ENCODE data around the gene GRIK4.
"Not testable (repeated sequence)": the region's sequence is repeated elsewhere in the genome, so short reads cannot be mapped to it uniquely, and the experiment has no call there.

Gene GRIK4

DNA sequence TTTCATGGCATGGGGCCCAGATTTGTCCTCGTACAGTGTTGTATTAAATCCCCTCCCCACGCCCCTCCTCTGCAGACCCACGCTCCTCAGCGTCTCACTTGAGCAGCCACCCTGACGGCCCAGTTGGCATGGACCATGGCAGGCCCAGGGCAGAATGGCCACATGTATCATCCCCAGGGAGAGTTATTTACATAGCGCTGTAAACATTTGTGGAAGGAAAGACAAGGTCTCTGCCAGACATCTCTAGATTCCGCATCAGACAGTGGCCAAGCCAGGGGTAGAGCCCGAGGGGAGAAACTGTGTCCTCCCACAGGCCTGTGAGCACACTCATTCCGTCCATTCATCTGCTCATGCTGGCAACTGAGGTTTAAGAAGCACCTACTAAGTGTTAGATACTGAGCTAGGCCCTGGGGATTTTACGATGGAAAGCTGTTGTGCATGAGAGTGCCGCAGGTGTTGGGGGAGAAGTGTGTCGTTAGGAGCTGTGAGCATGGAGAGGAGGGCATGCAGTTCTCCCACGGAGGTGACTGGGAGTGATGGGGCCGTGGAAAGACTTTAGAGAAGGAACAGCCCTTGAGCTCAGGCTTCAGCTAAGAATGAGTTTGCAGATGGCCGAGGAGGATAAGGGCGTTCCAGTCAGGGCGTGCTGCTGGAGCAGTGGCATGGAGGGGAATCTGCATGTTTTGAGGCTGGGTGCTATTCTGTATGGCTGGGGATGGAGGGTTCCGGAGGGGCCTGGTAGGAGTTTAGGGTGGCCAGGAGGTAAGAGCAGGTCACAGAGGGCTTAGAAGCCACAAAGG is 94.9 kb downstream of the GRIK4 start:
- DNase-seq (ENCODE audit: insufficient read length) (no peak), FAIRE-seq (no peak)
- TF ChIP-seq TAF1 (IDR thresholded peaks at IDR 0.05; ENCODE audit: borderline replicate concordance, low read depth, low read length): no peak
- no peak for TF ChIP-seq POLR2AphosphoS5 (IDR thresholded peaks at IDR 0.05; ENCODE audit: low read depth, low read length)
- TF ChIP-seq POLR2A (IDR thresholded peaks at IDR 0.05; ENCODE audit: low read depth, low read length): no peak

GRCh38 chr11:120608061-120608460 is 96.5 kb downstream of the GRIK4 start:
- TF ChIP-seq POLR2AphosphoS5 (IDR thresholded peaks at IDR 0.05; ENCODE audit: low read depth, low read length): no peak
- no peak for TF ChIP-seq TAF1 (IDR thresholded peaks at IDR 0.05; ENCODE audit: borderline replicate concordance, low read depth, low read length)
- DNase-seq (ENCODE audit: insufficient read length) (no peak), FAIRE-seq (no peak)

DNA sequence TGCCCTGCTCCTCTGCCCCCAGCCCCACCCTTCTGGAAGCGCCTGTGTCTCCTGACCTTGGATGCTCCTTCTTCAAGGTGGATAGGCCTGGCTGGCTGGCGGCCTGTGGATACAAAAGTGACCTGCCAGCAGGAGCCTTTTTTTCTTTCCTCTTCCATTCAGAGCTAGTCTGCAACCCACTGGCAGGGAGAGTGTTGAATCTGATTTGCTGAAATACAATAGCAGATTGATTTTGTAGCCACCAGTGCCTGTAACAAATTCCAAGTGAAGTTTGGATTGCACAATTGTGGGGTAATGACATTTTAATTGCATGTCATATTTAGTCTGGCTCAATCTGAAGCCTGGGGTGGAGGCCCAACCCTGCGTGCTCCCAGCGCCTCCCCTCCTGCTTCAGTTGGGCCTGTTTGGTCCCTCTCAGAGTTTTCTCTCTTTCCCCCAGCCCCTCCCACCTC is 97.2 kb downstream of the GRIK4 start:
- no peak for TF ChIP-seq POLR2A (IDR thresholded peaks at IDR 0.05; ENCODE audit: low read depth, low read length)
- TF ChIP-seq POLR2AphosphoS5 (IDR thresholded peaks at IDR 0.05; ENCODE audit: low read depth, low read length): no peak
- TF ChIP-seq TAF1 (IDR thresholded peaks at IDR 0.05; ENCODE audit: borderline replicate concordance, low read depth, low read length): no peak
- DNase-seq (ENCODE audit: insufficient read length): no peak
- FAIRE-seq: no peak

- no peak for TF ChIP-seq POLR2AphosphoS5 (IDR thresholded peaks at IDR 0.05; ENCODE audit: low read depth, low read length)
- TF ChIP-seq POLR2A (IDR thresholded peaks at IDR 0.05; ENCODE audit: low read depth, low read length): no peak
- FAIRE-seq: no peak
- DNase-seq (ENCODE audit: insufficient read length): no peak
These were observed 98.6 kb downstream of the GRIK4 start for GRCh38 chr11:120610111-120610510.

DNA sequence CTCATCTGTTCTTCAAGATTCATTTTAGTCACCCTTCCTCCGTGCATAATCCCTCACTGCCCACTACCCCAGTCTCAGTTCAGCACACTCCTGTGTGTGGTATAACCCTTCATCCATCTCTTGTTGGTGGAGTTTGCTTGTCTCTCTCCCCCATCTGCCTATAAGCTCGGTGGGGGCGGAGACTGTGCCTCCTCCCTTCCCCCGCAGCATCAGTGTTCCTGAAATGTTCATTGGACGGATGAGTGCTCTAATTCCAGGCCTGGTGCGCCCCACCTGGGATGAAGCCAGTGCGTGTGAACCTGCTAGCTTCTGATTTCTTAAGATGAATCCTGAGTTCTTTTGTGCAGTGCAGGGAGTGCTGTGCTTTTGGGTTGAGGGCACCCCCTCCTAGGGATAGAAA is 100.0 kb downstream of the GRIK4 start:
- FAIRE-seq (no peak), DNase-seq (ENCODE audit: insufficient read length) (no peak)
- TF ChIP-seq TAF1 (IDR thresholded peaks at IDR 0.05; ENCODE audit: borderline replicate concordance, low read depth, low read length) (no peak), POLR2AphosphoS5 (IDR thresholded peaks at IDR 0.05; ENCODE audit: low read depth, low read length) (no peak), POLR2A (IDR thresholded peaks at IDR 0.05; ENCODE audit: low read depth, low read length) (no peak)

GRCh38 chr11:120612513-120613263 is 101.1 kb downstream of the GRIK4 start:
- DNase-seq (ENCODE audit: insufficient read length) (peak; percentile 57), FAIRE-seq (no peak)

GRCh38 chr11:120613264-120614226 is 102.0 kb downstream of the GRIK4 start:
- DNase-seq (ENCODE audit: insufficient read length) (peak; percentile 59), FAIRE-seq (peak; percentile 99)
- TF ChIP-seq POLR2AphosphoS5 (IDR thresholded peaks at IDR 0.05; ENCODE audit: low read depth, low read length) (no peak), POLR2A (IDR thresholded peaks at IDR 0.05; ENCODE audit: low read depth, low read length) (peak; percentile 24), TAF1 (IDR thresholded peaks at IDR 0.05; ENCODE audit: borderline replicate concordance, low read depth, low read length) (no peak)

More at GRCh38 chr11:120612513-120613263, 101.1 kb downstream of the GRIK4 start:
- TF ChIP-seq TAF1 (IDR thresholded peaks at IDR 0.05; ENCODE audit: borderline replicate concordance, low read depth, low read length) (no peak), POLR2AphosphoS5 (IDR thresholded peaks at IDR 0.05; ENCODE audit: low read depth, low read length) (peak; percentile 62), POLR2A (IDR thresholded peaks at IDR 0.05; ENCODE audit: low read depth, low read length) (peak; percentile 48)

GRCh38 chr11:120615391-120615790 is 103.8 kb downstream of the GRIK4 start:
- no peak for TF ChIP-seq POLR2AphosphoS5 (IDR thresholded peaks at IDR 0.05; ENCODE audit: low read depth, low read length)
- no peak for TF ChIP-seq TAF1 (IDR thresholded peaks at IDR 0.05; ENCODE audit: borderline replicate concordance, low read depth, low read length)
- TF ChIP-seq POLR2A (IDR thresholded peaks at IDR 0.05; ENCODE audit: low read depth, low read length): no peak
- FAIRE-seq: no peak

GRCh38 chr11:120618399-120618798 is 106.9 kb downstream of the GRIK4 start:
- TF ChIP-seq TAF1 (IDR thresholded peaks at IDR 0.05; ENCODE audit: borderline replicate concordance, low read depth, low read length) (no peak), POLR2A (IDR thresholded peaks at IDR 0.05; ENCODE audit: low read depth, low read length) (no peak), POLR2AphosphoS5 (IDR thresholded peaks at IDR 0.05; ENCODE audit: low read depth, low read length) (no peak)
- FAIRE-seq: peak; percentile 27
- DNase-seq (ENCODE audit: insufficient read length): no peak

More at GRCh38 chr11:120615391-120615790, 103.8 kb downstream of the GRIK4 start:
- no peak for DNase-seq (ENCODE audit: insufficient read length)

DNA sequence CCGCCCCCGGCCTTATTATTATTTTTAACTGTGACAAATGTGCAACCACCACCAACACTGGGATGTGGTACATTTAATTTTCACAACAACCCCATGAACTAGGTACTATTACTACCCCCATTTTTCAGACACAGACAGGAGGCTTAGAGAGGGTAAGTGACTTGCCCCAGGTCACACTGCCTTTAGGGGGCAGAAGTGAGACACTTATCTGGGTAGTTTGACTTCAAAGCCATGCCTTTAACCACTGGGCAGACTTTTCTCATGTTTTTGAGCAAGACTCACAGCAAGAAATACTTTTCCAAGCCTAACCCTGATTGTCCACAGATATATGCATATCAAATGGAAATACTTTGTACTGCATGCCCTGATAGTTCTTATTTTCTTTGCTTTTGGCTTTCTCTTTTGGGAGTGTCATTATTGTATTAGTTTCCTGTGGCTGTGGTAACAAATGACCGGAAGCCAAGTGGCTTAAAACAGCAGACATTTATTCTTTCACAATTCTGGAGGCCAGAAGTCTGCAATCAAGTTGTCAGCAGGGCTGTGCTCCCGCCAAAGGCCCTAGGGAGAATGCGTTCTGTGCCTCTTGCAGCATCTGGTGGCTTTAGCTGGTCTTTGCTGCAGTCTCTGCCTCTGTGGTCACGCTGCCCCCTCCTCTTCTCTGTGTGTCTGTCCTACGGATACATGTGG is 110.8 kb downstream of the GRIK4 start:
- FAIRE-seq: peak; percentile 53
- no peak for DNase-seq (ENCODE audit: insufficient read length)
- no peak for TF ChIP-seq POLR2A (IDR thresholded peaks at IDR 0.05; ENCODE audit: low read depth, low read length)
- no peak for TF ChIP-seq TAF1 (IDR thresholded peaks at IDR 0.05; ENCODE audit: borderline replicate concordance, low read depth, low read length)
- TF ChIP-seq POLR2AphosphoS5 (IDR thresholded peaks at IDR 0.05; ENCODE audit: low read depth, low read length): no peak

DNA sequence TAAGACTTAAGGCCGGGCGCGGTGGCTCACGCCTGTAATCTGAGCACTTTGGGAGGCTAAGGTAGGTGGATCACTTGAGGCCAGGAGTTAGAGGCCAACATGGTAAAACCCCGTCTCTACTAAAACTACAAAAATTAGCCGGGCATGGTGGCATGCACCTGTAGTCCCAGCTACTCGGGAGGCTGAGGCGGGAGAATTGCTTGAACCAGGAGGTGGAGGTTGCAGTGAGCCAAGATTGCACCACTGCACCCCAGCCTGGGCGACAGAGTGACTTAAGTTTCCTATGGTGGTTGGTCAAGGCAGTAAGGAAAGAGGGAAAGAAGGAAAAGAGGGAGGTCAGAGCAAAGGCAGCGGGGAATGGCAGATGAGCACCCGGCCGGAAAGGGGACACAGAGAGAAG is 113.4 kb downstream of the GRIK4 start:
- not testable (repeated sequence) for DNase-seq (ENCODE audit: insufficient read length); FAIRE-seq

Data from GM12892 (cell line).